Right forelimb (tissue), 1 donor: ENCODE measurements around the gene PKN3.

Experiments
- DNase-seq: peaks from one replicate; pipeline ENCODE4 v3.0.0-alpha.2; 2018

Gene PKN3

DNA sequence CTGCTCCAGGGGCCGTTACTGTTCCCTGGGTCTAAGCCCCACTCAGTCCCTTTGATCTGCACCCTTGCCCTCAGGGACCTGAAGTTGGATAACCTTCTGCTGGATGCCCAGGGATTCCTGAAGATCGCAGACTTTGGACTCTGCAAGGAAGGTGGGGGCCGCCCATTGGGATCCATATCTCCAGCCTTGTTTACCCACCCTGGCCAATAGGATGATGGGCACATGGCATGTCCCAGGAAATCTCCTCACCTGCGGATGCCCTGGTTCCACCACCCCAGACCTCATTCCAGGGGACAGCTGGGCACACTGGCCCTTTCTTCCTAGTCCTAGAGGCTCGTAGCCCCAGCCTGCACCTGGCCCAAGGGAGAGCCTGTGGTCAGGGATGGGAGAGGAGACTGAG lies 16.2 kb downstream of the PKN3 start:
- DNase-seq = no peak

DNA sequence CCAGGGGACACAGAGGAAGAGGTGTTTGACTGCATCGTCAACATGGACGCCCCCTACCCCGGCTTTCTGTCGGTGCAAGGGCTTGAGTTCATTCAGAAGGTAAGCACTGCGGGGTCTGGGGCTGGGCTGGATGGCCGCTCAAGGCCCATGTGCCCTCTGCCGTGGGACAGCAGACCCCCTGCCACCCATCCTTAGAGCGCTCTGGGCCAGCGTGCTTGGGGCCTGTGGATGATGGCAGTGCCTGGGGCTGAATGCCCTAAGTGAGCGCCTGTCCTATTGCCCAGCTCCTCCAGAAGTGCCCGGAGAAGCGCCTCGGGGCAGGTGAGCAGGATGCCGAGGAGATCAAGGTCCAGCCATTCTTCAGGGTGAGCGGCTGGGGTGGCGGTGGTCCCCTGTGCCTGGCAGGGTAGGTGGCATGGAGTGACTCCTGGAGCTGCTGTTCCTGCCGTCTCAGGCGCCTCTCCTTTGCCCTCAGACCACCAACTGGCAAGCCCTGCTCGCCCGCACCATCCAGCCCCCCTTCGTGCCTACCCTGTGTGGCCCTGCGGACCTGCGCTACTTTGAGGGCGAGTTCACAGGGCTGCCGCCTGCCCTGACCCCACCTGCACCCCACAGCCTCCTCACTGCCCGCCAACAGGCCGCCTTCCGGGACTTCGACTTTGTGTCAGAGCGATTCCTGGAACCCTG lies 17.8 kb downstream of the PKN3 start:
- no peak for DNase-seq

DNA sequence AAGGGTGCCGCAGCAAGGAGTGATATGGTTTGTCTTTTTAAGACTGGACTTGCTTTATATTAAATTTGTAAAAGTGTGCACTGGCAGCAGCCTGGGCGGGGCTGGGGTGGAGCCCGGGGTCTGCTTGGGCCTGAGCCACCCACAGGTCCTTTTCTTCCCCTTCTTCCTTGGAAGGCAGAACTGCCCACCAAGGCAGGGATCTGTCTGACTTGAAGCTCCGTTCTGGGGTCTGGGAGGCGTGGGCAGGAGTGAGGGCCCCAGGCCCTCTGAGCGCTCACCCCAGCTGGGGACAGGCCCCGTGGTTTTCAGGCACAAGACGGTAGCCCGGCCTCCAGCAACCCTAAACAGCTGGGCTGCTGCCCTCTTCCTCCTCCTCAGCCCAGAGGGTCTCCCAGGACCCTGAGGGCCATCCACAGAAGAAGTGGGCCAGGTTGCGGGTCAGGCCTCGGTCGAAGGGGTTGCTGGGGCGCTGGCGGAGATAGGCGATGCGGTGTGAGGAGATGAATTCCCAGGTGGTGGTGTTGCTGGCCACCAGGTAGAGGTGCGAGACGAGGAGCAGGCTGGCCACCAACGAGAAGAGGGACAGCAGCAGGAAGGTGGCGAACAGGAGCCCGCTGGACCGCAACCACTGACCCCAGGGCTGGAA lies 18.7 kb downstream of the PKN3 start:
- DNase-seq = no peak

DNA sequence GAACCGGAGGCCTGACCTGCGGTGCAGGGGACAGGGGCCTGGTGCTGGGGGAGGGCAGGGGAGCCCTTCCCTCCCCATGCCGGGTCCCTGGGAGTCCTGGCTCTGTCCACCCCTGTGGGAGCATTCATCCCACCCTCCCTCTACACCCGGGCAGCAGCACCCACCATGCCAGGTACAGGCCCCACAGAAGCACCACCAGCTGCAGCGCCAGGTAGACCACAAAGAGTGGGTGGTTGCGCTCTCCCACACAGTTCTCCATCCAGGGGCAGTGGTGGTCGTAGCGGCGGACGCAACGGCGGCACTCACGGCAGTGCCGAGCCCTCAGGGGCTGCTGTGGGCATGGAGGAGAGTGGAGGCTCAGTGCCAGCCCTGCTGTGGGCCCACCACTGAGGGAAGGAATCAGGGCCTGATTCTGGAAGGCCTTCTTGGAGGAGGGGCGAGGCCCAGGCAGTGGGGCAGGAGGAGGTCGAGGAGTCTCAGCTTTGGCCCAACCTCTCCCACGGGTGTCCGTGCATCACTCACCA lies 19.2 kb downstream of the PKN3 start:
- no peak for DNase-seq

DNA sequence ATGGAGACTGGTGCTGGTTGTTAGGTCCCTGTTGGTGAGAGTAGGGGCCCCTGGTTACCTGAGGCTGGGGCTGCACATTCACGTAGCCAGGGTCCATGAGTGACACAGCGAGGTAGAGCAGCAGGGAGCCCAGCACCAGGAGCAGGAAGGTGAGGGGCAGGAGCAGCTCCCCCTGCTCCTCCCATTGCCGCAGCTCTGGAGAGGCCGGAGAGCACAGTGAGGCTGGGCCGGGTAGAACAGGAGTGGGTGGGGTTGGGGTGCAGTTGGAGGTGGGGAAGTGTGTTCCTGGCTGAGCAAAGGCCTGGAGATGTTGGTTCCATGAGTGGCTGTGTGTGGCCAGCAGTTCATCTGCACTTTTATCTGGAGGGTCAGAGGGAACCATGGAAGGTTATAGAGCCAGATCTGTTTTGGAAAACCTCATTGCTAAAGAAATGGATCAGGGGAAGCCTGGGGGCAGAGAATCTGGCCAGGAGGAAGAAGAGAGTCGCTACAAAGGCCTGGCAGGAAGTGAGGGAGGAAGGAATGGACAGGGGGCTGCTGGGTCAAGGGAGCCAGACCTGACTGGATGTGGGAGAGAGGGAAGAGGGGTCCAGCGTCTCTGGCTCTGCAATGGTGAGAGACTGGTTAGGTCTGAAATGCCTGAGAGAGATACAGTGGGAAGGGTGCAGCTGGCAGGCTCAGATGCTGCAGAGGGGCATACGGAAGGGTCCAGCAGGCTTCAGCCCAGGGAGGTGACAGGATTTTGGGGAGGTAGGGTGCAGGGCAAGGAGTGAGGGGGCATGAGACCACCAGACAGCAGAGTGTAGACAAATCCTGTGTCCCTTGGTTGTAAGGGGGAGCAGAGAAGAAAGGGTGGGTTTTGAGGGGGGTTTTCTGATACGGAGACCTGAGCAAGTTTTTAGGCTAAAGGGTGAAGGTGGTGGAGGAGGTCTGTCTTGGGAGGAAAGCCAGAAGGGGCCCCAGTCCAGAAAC lies 20.4 kb downstream of the PKN3 start:
- no peak for DNase-seq

DNA sequence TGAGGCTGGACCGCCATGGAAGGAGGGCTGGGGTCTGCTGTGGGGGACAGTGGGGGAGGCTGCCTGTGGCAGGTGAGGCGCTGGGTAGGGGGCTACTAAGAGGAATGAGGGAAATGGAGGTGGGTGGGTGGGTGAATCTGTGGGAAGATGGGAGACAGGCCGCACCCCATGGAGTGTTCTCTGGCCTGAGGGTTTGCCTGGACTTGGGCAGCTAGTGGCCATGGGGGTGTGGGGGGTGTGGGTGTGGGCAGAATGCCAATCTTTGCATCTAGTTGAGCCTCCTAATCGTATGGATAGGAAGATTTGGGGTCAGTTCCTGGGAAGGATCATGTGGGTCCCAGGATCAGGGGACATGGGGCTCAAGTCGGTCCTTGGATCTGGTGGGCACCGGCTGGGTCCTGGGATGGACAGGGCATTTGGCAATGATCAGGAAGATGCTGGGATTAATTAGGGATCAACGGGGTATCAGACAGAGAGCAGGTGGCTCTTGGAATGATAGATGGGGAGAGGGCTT lies 21.1 kb downstream of the PKN3 start:
- DNase-seq = no peak

DNA sequence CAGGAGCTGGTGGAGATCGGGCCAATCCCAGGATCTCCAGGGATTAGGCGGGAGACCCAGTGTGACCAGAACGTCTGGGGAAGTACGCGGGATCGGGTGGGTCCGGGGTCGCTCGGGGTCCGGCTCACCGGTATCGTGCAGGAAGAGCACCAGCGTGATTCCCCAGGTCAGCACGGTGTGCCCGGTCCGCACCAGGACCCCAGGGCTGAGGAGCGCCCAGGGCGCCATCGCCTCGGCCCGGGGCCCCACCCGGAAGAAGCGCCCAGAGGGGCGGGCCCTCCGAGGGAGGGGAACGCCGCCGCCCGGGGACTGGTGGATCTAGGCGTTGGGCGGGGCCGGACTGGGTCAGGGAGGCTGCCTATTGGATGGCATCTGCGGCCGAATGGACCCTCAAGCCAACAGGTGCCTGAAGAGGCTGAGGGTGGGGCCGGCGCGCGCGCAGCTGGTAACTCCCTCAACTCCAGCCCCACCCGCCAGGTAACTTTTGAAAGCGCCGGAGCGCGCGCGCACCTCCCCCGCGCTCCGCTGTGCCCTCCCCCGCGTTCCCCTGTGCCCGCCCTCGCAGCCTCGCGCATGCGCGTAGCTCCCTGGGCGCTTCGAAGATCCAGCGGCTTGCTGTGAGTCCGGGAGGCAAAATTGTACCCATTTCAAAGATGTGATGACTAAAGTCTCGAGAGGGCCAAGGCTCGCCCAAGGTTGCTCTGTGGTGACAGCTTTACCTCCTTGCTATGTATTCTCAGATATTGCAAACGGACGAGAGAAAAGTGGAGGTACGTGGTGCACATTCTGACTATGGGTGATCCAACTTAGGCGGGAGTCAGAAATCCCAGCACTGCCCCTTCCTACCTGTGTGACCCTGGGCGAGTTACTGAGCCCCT lies 21.8 kb downstream of the PKN3 start, which contains the start of gene ZDHHC12:
ZDHHC12 (minus strand) TSS at position 262 of the 878 bp plus-strand sequence; CDS start at position 228, 34 bp downstream.
- peak; percentile 89 for DNase-seq

DNA sequence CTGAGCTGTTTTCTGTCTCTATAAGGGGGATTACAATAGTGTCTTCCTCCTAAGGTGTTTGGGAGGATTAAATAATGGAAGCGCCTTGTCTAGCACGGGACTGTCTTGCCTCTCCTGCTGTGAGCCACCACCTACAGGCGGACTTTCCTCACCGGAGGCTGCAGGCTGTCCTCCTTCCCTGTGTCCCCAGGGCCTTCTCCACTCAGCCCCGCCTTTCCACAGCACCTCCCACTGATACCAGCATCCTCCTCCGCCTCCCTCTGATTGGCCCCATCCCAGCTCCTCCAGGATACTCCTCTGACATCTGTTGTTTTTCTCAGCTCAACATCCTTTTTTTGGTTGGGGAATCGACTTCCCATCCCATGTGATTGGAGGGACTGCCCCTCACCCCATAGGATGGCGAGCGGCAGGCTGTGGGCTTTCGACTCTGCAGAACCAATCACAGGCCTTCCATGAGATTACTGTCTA lies 22.5 kb downstream of the PKN3 start:
- DNase-seq = no peak

DNA sequence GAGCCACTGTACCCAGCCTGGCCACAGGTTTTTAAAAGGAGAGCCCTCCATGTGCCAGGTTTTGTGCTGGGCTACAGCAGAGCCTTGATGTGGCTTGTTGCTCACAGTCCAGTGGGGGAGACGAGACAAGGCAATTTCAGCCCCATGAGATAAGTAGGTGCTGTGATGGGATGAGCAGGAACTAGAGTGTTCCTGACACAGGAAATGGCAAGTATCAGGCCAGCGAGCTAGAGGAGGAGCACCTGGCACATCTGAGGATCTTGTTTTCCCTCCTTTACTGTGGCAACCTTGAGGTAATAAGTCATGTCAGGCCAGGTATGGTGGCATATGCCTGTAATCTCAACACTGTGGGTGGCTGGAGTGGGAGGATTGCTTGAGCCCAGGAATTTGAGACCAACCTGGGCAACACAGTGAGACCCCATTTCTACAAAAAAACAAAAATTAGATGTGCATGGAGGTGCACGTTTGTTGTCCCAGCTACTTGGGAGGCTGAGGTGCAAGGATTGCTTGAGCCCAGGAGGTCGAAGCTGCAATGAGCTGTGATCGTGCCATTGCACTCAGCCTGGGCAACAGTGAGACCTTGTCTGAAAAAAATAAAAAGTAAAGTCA lies 25.4 kb downstream of the PKN3 start:
- no peak for DNase-seq

DNA sequence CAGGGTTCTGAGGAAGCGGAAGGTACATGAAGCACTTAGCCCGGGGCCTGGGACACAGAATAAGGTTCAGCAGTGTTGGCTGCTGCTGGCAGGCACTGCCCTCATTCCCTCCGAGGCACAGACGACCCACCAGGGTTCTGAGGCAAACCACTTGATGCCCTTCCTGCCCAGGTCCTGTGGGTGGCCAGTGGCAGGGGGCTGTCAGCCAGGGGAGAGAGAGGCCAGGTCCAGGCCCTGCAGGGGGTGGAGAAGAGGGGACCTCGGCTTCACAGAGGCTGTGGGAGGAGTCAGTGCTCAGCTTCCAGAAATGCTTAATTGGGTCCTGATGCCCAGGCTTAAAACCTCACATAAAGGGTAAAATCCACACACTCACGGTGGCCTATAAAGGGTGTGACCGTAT lies 26.0 kb downstream of the PKN3 start:
- DNase-seq = no peak

DNA sequence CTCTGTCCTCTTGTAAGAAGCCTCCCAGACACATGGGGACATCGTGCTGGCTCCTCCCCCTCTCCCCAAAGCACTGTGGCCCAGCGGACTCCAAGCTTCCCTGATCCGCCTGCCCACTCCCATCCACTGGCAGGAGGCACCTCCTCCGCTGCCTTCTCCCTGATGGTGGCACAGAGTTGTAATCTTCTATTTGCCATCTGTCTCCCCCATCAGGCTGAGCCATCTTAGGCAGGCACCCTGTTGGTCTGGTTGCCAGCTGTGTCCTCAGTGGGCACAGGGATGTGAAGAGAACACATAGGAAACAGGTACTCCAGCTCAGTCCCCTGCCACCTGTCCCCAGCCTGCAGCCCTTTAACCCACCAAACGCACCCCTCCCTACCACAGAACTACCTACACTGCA lies 27.0 kb downstream of the PKN3 start:
- DNase-seq = no peak

DNA sequence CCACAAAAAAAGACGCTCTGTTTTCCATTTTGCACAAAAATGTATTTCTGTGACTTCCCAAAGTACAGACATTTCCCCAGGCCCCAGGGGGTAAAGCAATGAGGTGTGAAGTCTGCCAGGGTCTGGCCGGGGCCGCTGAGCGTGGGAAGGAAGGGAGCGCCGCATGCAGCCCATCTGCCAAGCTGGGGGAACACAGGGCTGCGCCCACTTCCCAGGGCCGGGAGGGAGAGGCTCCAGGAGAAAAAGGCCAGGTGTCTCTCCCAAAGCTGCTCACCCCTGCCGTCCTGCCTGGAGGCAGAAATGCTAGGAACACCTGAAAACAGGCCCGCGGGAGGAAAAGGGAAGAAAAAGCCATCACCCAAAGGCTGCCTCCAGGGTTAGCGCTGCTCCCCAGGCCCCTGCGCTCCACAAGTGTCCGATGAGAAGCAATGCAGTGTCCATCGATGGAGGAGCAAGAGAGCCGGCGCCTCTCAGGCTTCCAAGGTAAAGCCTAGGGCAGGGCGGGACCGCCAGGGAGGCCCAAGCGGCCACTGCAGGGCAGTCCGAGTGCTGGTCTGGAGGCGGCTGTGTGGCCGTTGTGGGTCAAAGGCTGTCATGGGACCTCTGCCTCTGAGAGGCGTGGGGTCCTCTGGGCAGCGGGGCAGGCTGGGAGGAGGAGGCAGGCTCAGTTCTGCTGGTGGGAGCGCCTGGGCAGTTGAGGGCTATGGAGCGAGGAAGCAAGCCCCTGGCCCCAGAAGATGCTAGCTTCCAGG lies 27.6 kb downstream of the PKN3 start:
- DNase-seq = no peak

DNA sequence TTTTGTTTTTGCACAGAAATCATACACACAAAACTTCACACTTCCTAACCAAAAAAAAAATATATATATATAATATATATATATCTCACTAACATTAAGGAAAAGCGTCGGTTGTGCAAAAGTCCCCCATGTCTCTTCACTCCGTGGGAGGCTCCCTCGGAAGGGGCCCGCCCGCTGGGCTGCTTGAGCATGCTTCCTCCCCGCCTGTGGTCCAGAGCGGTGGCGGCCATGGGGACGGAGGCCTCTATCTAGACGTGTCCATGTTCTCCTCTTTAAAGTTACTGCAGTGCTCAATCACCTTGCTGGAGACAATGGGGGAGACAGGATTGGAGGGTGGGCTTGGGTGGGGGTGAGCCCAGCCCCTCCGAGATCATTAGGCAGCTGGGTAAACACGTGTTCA lies 28.8 kb downstream of the PKN3 start:
- no peak for DNase-seq

DNA sequence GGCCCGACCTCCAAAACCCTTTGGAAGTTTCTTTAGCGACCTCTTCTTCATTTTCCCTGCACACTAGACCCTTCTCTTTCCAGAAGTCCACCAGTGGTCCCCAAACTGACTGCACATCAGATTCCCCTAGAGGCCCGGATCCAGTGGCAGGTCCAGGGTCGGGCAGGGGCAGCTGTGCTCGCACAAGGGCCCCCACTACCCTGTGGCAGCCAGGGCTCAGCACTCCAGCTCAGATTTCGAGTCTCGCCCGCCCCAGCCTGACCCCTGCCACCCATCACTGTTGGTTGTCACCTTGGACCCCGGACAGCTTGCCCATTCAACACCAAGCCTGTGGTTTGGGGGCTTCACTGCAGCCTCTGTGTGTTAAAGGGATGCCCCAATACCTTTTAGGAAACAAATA lies 29.4 kb downstream of the PKN3 start:
- no peak for DNase-seq

DNA sequence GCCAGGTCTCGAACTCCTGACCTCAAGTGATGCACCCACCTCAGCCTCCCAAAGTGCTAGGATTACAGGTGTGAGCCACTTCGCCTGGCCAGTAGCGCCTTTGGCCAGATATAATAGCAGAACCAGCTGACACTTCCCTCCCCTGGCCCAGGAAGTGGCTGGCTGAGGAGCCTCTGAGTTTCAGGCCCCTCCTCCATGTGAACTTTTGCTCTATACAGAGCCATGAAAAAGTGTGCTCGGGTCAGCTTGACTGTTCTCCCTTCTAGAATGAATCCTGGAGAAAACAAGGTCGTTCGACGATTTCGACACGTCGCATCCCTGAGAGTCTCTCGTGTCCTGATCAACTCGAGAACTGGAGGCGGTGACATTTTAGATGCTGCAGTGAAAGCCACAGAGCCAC lies 30.3 kb downstream of the PKN3 start:
- DNase-seq = no peak

DNA sequence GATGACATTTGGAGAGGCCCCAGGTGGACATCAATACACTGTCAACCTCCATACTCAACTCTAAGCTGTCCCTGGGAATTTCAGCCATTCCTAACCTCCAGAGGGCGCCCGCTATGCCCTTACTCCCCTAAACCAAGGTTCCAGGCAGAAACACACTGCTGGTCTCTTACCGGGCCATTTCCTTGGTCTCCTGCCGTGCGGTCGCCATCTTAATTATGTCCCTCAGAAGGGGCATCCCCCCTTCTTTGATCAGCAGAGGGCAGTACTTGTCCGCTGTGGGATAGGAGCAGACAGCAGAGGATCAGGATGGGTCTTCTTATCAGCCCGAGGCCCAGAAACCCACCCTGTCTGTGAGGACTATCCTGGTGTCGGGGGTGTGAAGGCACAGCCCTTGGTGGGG lies 31.0 kb downstream of the PKN3 start:
- peak; percentile 75 for DNase-seq

DNA sequence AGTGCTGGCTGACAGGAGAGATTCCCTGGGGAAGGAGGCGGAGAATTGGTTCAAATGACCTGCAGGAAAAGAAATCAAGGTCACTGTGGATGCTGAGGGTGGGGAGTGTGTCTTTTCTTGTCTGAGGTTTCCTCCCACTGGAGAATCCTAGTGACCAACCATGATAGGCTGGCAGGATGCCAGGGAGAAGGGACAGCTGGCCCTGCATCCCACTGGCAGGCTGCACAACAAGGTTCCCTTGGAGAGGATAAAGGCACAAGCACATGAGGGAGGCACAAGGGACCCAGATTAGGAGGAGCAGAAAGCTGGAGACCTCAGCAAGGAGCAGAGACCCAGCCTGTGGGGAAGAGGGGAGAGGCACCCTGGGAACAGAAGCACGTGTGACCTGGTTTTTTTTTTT lies 33.1 kb downstream of the PKN3 start:
- DNase-seq = no peak

DNA sequence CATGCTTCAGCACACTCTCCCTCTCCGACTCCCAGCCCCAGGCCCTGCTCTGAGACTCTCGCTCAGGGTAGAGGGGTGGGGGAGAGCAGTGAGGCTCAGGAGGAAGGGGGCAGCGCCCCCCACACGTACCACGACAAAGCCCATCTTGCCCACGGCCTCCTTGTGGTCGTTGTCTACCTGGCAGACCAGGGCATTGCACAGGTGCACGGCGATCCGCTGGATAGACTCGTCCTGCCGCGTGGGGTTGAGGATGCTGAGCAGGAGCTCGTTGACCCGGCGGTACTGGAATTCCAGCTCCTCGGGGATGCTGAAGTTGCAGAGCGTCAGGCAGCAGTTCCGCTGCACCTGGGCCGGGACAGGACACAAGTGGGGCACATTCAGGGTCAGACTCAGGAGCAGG lies 40.1 kb downstream of the PKN3 start:
- no peak for DNase-seq

DNA sequence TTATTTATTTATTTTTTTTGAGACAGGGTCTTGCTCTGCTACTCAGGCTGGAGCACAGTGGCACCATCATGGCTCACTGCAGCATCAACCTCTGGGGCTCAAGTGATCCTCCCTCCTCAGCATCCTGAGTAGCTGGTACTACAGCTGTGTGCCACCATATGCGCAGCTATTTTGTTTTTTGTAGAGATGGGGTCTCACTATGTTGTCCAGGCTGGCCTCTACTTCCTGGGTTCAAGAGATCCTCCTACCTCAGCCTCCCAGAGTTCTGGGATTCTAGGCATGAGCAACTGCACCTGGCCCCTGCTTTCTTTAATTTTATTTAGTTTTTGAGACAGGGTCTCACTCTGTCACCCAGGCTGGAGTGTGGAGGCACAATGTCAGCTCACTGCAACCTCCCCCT lies 41.1 kb downstream of the PKN3 start:
- DNase-seq = no peak

DNA sequence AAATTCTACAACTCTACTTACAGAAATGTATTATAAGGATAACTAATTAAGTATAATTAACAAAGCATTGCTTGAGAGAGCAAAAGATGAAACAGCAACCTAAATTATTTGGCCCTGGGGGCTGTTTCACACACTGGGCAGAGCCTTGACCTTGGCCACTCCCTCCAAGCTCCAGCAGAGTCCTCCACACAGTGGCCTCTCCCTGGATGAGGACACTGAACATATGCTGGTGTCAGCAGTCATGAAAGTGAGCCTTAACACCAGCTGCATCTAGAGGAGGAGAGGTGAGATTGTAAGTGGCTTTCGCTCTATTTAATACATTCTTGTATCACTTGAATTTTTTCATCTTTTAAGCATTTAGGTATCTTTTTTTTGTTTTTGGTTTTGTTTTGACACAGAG lies 44.9 kb downstream of the PKN3 start:
- no peak for DNase-seq
